Mucosa of stomach (tissue), 1 donor: Measurements from ENCODE around the gene MT1B.
A peak's percentile ranks its signal among the peaks of the same experiment; 100 is the strongest.

Experiments used
- H3K27me3 ChIP-seq: one replicate; pipeline ENCODE4 v1.7.0; 2013; ENCODE audit warnings: mild to moderate bottlenecking, low read length; ENCODE audit not compliant: control insufficient read depth, insufficient read depth
- H3K36me3 ChIP-seq: one replicate; pipeline ENCODE4 v1.7.0; 2013; ENCODE audit warnings: low read length; ENCODE audit not compliant: control insufficient read depth, insufficient read depth
- H3K4me1 ChIP-seq: one replicate; pipeline ENCODE4 v1.7.0; 2013; ENCODE audit warnings: mild to moderate bottlenecking, low read length; ENCODE audit not compliant: control insufficient read depth, insufficient read depth
- H3K4me3 ChIP-seq: one replicate; pipeline ENCODE4 v1.7.0; 2013; ENCODE audit warnings: low read length
- H3K9ac ChIP-seq: one replicate; pipeline ENCODE4 v1.7.0; 2013; ENCODE audit warnings: mild to moderate bottlenecking, low read length, moderate library complexity
- H3K9me3 ChIP-seq: one replicate; pipeline ENCODE4 v1.7.0; 2013; ENCODE audit warnings: mild to moderate bottlenecking, low read length, moderate library complexity; ENCODE audit not compliant: control insufficient read depth
- donor health status: Pancreatic carcinoma.

MT1B gene

DNA sequence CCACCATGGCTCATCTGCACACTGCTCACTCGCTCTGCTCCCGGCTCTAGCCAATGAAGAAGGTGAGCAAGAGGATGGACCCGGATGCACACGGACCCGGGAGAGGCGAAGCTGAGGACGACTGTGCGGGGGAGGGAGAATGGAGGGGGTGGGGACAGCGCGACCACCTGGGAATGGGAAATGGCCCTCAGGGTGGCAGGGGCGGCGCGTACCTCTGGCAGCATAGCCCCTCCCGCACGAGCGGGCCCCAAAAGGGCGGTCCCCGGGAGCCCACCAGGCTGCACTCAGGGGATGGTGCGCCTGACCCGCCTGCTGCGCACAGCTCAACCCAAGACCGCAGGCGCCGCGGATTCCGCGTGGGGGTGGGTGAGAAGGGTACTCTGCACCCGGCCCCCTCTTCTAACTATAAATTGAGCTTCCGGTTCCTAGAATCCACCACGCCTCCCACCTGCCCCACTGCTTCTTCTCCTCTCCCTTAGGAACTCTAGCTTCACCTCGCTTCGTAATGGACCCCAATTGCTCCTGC lies 24.1 kb downstream of the MT1B start:
- no peak overlapping the region for H3K4me3 ChIP-seq
- H3K9ac ChIP-seq: peak overlapping the region; percentile 24
- H3K36me3 ChIP-seq: no peaks in the 10 kb centered on the region
- peaks cover 7% of the 10 kb centered on the region for H3K27me3 ChIP-seq
- H3K4me1 ChIP-seq: no peaks in the 10 kb centered on the region
- no peaks in the 10 kb centered on the region for H3K9me3 ChIP-seq

DNA sequence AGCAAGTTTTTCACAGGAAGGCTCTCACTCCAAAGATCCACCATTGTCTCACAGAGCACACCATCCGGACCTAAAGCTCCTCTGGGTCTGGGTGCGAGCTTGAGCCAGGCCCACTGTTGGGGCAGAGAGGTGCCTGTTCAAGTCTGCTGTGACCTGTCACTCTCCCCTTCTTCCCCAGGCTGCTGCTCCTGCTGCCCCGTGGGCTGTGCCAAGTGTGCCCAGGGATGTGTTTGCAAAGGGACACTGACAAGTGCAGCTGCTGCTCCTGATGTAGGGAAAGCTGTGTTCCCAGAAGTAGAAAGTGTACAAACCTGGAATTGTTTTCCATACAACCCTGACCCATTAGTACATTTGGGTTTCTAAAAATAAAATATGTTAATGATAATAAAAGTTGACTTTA lies 25.8 kb downstream of the MT1B start:
- H3K4me1 ChIP-seq: peaks cover 7% of the 10 kb centered on the region
- no peaks in the 10 kb centered on the region for H3K9me3 ChIP-seq

DNA sequence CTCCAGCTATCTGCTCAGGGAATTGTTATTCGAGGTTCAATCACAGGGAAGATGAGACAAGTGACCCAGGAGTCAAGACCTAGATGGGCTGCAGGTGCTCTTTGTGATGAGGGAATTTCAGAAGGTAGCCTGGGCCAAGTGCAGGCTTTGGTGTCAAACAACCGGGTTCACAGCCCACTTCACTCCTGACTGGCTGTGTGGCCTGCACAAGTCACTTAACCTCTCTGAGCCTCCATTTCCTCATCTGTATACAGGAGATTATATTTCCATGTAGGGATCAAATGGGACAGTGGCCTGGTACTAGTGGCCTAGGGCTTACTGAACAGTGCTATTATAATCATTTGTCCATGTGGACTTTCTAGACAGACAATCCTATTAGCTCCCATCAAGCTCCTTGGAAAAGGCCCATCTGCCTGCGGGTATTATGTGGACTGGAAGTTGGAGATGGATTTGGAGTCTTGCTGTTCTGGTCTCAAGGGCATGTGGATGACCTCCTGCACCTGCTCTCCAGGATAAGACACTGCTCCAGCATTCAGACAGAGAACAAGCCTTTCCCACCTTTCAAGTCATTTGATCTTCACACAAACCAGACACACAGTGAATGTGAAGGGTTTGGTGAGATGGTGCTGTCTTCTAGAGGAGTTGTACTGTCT lies 27.5 kb downstream of the MT1B start:
- H3K4me1 ChIP-seq: peaks cover 24% of the 10 kb centered on the region
- H3K36me3 ChIP-seq: no peaks in the 10 kb centered on the region
- no peak overlapping the region for H3K4me3 ChIP-seq
- H3K9me3 ChIP-seq: no peaks in the 10 kb centered on the region
- H3K9ac ChIP-seq: no peak overlapping the region
- peaks cover 6% of the 10 kb centered on the region for H3K27me3 ChIP-seq

More for the DNA sequence above, 25.8 kb downstream of the MT1B start:
- Histone ChIP-seq H3K4me3 (no peak overlapping the region), H3K36me3 (no peaks in the 10 kb centered on the region), H3K9ac (no peak overlapping the region), H3K27me3 (peaks cover 6% of the 10 kb centered on the region)

DNA sequence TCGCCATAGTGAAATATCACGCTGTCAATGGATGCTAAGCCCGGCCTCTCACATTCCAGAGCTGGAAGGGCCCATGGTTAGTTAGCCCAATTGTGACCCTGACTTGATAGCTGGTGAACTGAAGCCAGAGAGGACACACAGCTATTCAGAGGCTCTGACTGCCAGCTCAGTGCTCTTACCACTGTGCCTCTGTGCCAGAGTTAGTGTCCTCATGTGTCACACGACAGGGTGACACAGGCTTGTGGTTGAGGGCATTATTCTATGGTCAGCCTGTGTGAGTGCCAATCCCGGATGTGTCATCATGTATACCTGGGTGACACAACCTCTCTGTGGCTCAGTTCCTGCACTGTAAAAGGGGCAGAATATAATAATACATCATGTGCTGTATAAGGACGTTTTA lies 28.1 kb downstream of the MT1B start:
- Histone ChIP-seq H3K4me3 (no peak overlapping the region), H3K4me1 (peaks cover 27% of the 10 kb centered on the region), H3K9me3 (no peaks in the 10 kb centered on the region), H3K9ac (no peak overlapping the region), H3K36me3 (no peaks in the 10 kb centered on the region), H3K27me3 (peaks cover 6% of the 10 kb centered on the region)

DNA sequence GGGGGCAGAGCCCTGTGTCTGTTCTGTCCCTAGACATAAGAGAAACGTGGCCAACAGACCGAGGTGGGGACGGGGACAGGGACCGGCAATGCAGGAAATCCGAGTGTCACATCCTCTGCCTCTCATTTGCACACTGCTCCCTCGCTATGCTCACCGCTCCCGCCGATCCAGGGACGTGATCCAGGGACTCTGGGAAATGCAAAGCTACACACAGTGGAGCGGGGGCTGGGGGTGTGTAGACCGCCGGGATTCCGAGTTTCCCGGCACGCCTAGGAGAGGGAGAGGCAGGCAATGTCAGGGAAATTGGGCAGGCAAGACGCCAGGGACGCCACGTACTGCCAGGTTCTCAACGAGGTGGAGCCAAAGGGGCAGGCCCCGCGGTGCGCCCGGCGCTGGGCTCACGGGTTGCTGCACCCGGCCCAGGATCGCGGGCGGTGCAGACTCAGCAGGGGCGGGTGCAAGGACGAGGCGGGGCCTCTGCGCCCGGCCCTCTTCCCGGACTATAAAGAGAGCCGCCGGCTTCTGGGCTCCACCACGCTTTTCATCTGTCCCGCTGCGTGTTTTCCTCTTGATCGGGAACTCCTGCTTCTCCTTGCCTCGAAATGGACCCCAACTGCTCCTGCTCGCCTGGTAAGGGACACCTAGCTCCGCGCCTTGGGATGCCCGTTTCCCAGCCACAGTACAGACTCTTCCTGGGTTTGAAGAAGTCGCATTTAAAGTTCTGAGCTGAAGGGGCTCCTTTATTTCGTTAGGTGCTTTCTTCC lies 30.4 kb downstream of the MT1B start, which contains the start of gene MT1X:
Gene MT1X (plus strand): TSS at position 532 of the 764 bp plus-strand sequence. CDS start 71 bp downstream, at position 603.
- Histone ChIP-seq H3K27me3 (no peaks in the 10 kb centered on the region), H3K9me3 (no peaks in the 10 kb centered on the region), H3K4me3 (peak within 1 kb of the TSS; percentile 99), H3K4me1 (peaks cover 27% of the 10 kb centered on the region), H3K9ac (peak within 1 kb of the TSS; percentile 98), H3K36me3 (no peaks in the 10 kb centered on the region)

DNA sequence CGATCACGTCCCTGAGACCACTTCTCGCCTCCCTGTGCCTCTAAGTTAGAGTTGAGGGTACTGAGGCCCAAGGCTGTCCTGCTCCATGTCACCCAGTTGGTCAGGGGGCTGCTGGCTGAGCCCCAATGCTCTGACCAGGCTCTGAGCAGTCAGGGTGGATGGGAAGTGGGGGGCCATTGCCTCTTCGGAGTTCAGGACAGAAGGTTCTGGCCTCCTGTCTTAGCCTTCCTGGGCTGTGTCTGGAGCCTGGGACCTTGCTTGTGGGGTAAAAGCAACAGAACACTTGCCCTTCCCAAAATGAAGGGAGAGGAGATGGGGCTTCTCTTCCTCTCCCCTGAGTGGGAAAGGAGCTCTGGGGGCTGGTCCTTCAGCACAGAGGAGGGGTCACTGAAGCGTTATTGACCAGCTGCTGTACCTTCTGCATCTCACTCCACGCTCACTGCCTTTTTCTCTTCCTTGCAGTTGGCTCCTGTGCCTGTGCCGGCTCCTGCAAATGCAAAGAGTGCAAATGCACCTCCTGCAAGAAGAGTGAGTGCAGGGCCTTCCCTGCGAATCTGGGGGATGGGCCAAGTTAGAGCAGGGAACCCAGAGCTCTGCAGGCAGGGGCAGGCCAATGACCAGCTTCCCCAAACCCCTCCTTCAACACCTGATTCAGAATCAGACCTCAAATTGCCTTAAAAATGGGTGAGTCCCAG lies 31.2 kb downstream of the MT1B start:
- Histone ChIP-seq H3K27me3 (no peaks in the 10 kb centered on the region), H3K9ac (peak overlapping the region; percentile 98), H3K4me1 (peaks cover 27% of the 10 kb centered on the region), H3K36me3 (no peaks in the 10 kb centered on the region), H3K4me3 (peak overlapping the region; percentile 99), H3K9me3 (no peaks in the 10 kb centered on the region)

DNA sequence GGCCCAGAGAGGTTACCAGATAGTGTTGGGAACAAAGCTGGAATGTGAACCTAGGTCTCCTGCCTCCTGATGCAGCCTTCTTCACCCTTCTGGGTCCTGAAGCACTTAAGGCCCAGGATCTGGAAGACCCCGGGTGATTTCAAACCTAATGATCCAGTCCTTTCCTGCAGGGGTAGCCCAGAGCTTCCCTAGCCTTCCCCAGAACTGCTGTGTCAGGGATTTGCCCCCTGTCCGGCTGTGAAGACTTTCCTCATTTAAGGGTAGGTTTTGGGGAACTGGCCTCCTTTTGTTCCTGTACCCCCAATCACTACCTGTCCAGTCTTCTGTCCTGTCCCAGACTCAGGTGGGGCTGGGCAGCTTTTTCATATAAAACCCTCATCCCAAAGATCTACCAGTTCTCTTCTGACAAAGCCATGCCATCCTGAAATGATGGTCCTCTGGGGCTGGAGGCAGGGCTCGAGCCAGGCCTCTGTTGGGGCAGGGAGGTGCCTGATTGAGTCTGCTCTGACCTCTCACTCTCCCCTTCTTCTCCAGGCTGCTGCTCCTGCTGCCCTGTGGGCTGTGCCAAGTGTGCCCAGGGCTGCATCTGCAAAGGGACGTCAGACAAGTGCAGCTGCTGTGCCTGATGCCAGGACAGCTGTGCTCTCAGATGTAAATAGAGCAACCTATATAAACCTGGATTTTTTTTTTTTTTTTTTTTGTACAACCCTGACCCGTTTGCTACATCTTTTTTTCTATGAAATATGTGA lies 31.9 kb downstream of the MT1B start:
- Histone ChIP-seq H3K4me1 (peaks cover 27% of the 10 kb centered on the region), H3K27me3 (no peaks in the 10 kb centered on the region), H3K9me3 (no peaks in the 10 kb centered on the region), H3K9ac (peak overlapping the region; percentile 98), H3K4me3 (peak overlapping the region; percentile 99), H3K36me3 (no peaks in the 10 kb centered on the region)

DNA sequence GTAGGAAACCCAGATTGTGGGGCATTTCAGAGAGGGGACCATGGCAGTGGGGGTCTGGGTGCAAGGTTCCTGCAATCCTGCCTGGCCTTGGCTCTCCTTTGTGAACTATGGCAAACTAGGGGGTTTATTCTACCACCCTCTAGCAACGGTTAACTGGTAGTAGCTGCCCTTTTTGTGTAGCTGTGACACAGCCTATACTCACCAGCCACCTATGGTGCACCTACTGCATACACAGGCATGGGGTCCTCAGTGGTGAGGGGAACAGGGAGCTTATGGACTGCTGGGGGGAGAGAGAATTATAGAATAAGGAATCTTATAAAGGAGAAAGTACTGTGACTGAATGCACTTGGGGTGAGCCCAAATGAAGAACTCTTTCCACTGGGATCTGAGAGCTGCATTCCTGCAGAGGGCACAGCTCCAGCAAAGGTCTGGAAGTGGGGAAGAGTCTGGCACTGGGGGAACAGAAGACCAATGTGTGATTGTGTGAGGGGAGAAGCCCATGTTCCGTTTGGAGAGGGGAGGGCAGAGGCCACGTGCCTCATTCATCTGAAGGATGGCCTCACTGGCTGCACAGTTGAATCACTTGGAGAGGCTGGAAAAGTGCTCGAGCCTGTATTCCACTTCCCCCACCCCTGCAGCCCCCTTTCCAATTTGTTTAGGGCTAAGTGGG lies 32.7 kb downstream of the MT1B start:
- Histone ChIP-seq H3K27me3 (no peaks in the 10 kb centered on the region), H3K4me3 (no peak overlapping the region), H3K4me1 (peaks cover 34% of the 10 kb centered on the region), H3K9ac (no peak overlapping the region), H3K36me3 (no peaks in the 10 kb centered on the region), H3K9me3 (no peaks in the 10 kb centered on the region)

DNA sequence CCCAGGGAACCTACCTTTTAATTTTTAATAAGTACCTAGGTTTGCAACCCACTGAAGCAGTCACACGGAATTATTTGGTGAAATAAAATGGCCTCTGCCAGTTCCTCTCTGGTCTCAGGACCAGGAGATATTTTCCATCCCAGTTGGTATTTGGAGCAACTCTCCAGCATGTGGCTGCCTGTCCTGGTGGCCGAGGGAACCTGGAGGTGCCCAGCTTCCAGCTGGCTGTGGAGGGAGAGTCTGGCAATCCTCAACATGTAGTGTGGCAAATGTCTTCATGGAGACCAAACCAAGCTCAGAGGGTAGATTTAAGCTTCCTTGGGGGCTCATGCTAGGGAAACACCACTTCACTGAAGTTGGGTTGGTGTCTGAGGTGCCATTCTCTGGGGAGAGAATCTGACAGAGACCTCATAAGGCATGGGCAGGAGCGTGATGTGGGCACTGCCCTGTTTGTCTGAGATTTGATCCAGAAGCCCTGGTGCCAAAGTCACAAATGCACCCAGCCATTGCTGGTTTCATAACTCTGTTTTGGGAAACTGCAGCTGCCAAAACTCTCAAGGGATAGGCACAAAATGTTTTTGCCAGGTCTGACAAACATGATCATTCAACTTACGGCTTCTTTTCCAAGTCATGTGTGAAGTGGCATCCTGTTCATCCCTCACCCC lies 33.4 kb downstream of the MT1B start:
- no peaks in the 10 kb centered on the region for H3K36me3 ChIP-seq
- H3K4me1 ChIP-seq: peaks cover 40% of the 10 kb centered on the region
- no peaks in the 10 kb centered on the region for H3K9me3 ChIP-seq
- no peaks in the 10 kb centered on the region for H3K27me3 ChIP-seq
- H3K4me3 ChIP-seq: no peak overlapping the region
- H3K9ac ChIP-seq: no peak overlapping the region

DNA sequence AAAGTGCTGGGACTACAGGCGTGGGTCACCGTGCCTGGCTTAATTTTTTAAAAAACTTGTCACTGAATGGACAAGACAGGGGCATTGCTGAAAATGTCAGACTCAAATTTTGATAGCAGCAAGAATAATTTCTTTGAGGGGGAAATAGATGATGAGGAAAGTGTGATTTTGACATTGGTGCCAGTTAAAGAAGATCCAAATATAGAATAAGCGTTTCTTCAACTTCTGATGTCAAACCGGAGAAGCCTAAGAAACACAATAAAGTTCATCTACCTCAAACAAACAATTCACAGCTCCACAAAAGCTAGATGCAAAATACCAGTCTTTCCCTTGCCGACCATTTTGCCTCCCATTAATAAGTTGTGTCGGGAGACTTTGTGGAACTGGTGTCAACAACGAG lies 35.1 kb downstream of the MT1B start:
- Histone ChIP-seq H3K4me3 (no peak overlapping the region), H3K9me3 (no peaks in the 10 kb centered on the region), H3K36me3 (no peaks in the 10 kb centered on the region), H3K9ac (no peak overlapping the region), H3K27me3 (no peaks in the 10 kb centered on the region), H3K4me1 (peaks cover 38% of the 10 kb centered on the region)

DNA sequence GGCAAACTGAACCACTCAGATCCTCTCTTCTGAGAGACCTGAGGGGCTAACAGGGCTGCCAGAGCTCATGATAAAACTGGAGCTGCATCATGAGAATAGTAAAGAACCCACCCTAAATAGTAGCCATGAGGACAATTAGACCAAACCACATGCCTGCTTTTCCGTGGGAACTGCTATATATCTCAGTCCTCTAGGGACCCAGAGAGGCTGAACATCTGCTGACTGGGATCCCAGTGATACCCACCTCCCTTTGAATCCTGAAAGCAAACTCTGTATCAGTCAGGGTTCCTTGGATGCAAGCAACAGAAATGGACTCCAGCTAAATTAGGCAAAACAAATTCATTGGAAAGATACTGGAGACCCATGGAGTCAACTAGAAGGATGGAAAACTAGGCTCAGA lies 37.1 kb downstream of the MT1B start:
- Histone ChIP-seq H3K9me3 (no peaks in the 10 kb centered on the region), H3K4me3 (no peak overlapping the region), H3K4me1 (peaks cover 21% of the 10 kb centered on the region), H3K36me3 (no peaks in the 10 kb centered on the region), H3K9ac (no peak overlapping the region), H3K27me3 (no peaks in the 10 kb centered on the region)
